NCI-H2227 treated with DMSO at 0.1 percent for 48 hours (cell line): ENCODE measurements around the gene ANO8.
"Not testable (repeated sequence)": the region's sequence is repeated elsewhere in the genome, so short reads cannot be mapped to it uniquely, and the experiment has no call there.

Experiments used
- DNase-seq: peaks from one replicate; lab custom pipeline; 2025; lab: John Stamatoyannopoulos, UW

ANO8 gene

GRCh38 chr19:17334414-17335409 is at the start of gene ANO8:
Gene ANO8, minus strand, starts transcription at chr19:17334855. Its CDS starts 185 bp downstream, at chr19:17334670.
- DNase-seq = peak; percentile 74

- DNase-seq = no peak
Observed at GRCh38 chr19:17380426-17381138, 45.9 kb upstream of the ANO8 start.

- DNase-seq = no peak
Observed at GRCh38 chr19:17379221-17379631, 44.6 kb upstream of the ANO8 start.

- no peak for DNase-seq
Observed at GRCh38 chr19:17378271-17378670, 43.6 kb upstream of the ANO8 start.

GRCh38 chr19:17376935-17377600 is 42.4 kb upstream of the ANO8 start, which contains the start of gene PLVAP:
Gene PLVAP, minus strand, starts transcription at chr19:17377342. Its CDS starts 54 bp downstream, at chr19:17377288.
- no peak for DNase-seq

GRCh38 chr19:17370026-17370587 is 35.5 kb upstream of the ANO8 start:
- DNase-seq = no peak

- DNase-seq = no peak
Observed at GRCh38 chr19:17365361-17365760, 30.7 kb upstream of the ANO8 start.

- not testable (repeated sequence) for DNase-seq
Observed at GRCh38 chr19:17363852-17364605, 29.4 kb upstream of the ANO8 start.

- DNase-seq = no peak
Observed at GRCh38 chr19:17359905-17360800, 25.5 kb upstream of the ANO8 start.

- no peak for DNase-seq
Observed at GRCh38 chr19:17358395-17358794, 23.7 kb upstream of the ANO8 start.

- DNase-seq = no peak
Observed at GRCh38 chr19:17357724-17358123, 23.1 kb upstream of the ANO8 start.

GRCh38 chr19:17357078-17357666 is 22.5 kb upstream of the ANO8 start:
- no peak for DNase-seq

- no peak for DNase-seq
Observed at GRCh38 chr19:17353386-17353785, 18.7 kb upstream of the ANO8 start.

GRCh38 chr19:17352608-17353280 is 18.1 kb upstream of the ANO8 start:
- no peak for DNase-seq

GRCh38 chr19:17351815-17352435 is 17.3 kb upstream of the ANO8 start:
- no peak for DNase-seq

- peak; percentile 13 for DNase-seq
Observed at GRCh38 chr19:17348700-17349099, 14.0 kb upstream of the ANO8 start.

- DNase-seq = no peak
Observed at GRCh38 chr19:17347877-17348276, 13.2 kb upstream of the ANO8 start.

GRCh38 chr19:17347361-17347760 is 12.7 kb upstream of the ANO8 start:
- no peak for DNase-seq
